H1 (cell line): ENCODE measurements around the gene MRM2.

Experiments
- CHD2 ChIP-seq: IDR thresholded peaks from 2 replicates; pipeline ENCODE4 v1.6.1; 2012; ENCODE audit warnings: low read length, improper control_type of control experiment
- CREB1 ChIP-seq: IDR thresholded peaks from 2 replicates; pipeline ENCODE4 v1.6.1; 2012; ENCODE audit warnings: inconsistent platforms
- EZH2 ChIP-seq: fragments of 200-600 bp; sonication (generic); IDR thresholded peaks from 2 replicates; pipeline ENCODE4 v1.7.1; 2012; ENCODE audit warnings: low read depth, mild to moderate bottlenecking, moderate library complexity, low read length, inconsistent platforms; ENCODE audit not compliant: severe bottlenecking
- JUND ChIP-seq: IDR thresholded peaks from 2 replicates; pipeline ENCODE4 v1.6.1; 2011; ENCODE audit warnings: mild to moderate bottlenecking, improper control_type of control experiment, low read length
- POLR2A ChIP-seq, 2 experiments: IDR thresholded peaks; 1 replicate in 1 of 2; 2 replicates in 1 of 2; pipeline ENCODE4 v1.6.1; 2011; ENCODE audit warnings: low read depth in 2 of 2, low read length in 2 of 2, mild to moderate bottlenecking in 2 of 2; ENCODE audit errors: control extremely low read depth in 1 of 2
- RAD21 ChIP-seq, 2 experiments: IDR thresholded peaks in 1 of 2; conservative IDR thresholded peaks in 1 of 2; 2 replicates each; pipeline ENCODE4 v1.6.1; 2011; ENCODE audit warnings: low read depth in 2 of 2, low read length in 2 of 2, improper control_type of control experiment in 1 of 2, inconsistent platforms in 1 of 2, mild to moderate bottlenecking in 1 of 2, moderate library complexity in 1 of 2
- RFX5 ChIP-seq: IDR thresholded peaks from 2 replicates; pipeline ENCODE4 v1.6.1; 2011; ENCODE audit warnings: low read depth, low read length, improper control_type of control experiment, borderline replicate concordance
- TBP ChIP-seq: IDR thresholded peaks from 2 replicates; pipeline ENCODE4 v1.6.1; 2011; ENCODE audit warnings: low read depth, low read length, improper control_type of control experiment
- YY1 ChIP-seq: IDR thresholded peaks from 2 replicates; pipeline ENCODE4 v1.6.1; 2011; ENCODE audit warnings: low read depth, mild to moderate bottlenecking, low read length
- ZNF274 ChIP-seq: IDR thresholded peaks from 2 replicates; pipeline ENCODE4 v1.7.0; 2012; ENCODE audit warnings: low read length, borderline replicate concordance; ENCODE audit errors: extremely low read depth
- TF ChIP-seq, protein P1 (sequence below), 3 experiments: IDR thresholded peaks; 1 replicate in 2 of 3; 2 replicates in 1 of 3; pipeline versions ENCODE4 v1.5.1 to v1.6.1; 2011; ENCODE audit warnings: low read length in 3 of 3, mild to moderate bottlenecking in 3 of 3, inconsistent platforms in 2 of 3, low read depth in 1 of 3, moderate library complexity in 1 of 3; ENCODE audit not compliant: insufficient read depth in 1 of 3; ENCODE audit errors: control extremely low read depth in 1 of 3
- TF ChIP-seq, protein P2 (sequence below): IDR thresholded peaks from 2 replicates; pipeline ENCODE4 v1.6.1; 2011; ENCODE audit warnings: low read length, improper control_type of control experiment
- TF ChIP-seq, protein P3 (sequence below): IDR thresholded peaks from 2 replicates; pipeline ENCODE4 v1.6.1; 2012; ENCODE audit warnings: inconsistent platforms

DNA sequence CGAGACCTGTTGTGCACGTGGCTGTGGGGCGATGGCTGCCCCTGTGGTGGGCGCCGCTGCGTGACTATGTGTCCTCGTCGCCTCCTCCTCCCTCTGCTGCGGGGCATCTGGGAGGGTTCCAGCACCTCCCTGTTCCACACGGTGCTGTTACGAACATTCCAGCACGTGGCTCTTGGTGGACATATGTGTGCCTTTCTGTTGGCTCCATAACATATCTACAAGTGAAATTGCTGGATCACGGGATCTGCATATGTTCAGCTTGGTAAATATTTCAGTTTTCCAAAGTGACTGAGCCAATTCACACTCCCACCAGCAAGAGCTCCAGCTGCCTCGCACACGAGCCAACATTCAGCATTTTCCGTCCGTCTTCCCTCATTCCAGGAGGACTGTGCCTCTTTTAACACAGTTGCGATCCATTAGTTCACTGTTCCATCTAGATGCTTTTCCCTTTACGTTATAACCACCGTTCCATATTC is 47.1 kb upstream of the MRM2 start:
- TF ChIP-seq CREB1 (no peak), POLR2A (IDR thresholded peaks at IDR 0.05; ENCODE audit: control extremely low read depth in 1 of 2, low read depth in 2 of 2, low read length in 2 of 2) (no peak), YY1 (no peak), RAD21 (IDR thresholded peaks at IDR 0.05 in 1 of 2, conservative IDR thresholded peaks at IDR 0.05 in 1 of 2; ENCODE audit: low read depth in 2 of 2, low read length in 2 of 2) (no peak), CHD2 (no peak), EZH2 (no peak), TBP (no peak), JUND (no peak), ZNF274 (no peak), RFX5 (no peak)
- TF ChIP-seq, protein P1, sequence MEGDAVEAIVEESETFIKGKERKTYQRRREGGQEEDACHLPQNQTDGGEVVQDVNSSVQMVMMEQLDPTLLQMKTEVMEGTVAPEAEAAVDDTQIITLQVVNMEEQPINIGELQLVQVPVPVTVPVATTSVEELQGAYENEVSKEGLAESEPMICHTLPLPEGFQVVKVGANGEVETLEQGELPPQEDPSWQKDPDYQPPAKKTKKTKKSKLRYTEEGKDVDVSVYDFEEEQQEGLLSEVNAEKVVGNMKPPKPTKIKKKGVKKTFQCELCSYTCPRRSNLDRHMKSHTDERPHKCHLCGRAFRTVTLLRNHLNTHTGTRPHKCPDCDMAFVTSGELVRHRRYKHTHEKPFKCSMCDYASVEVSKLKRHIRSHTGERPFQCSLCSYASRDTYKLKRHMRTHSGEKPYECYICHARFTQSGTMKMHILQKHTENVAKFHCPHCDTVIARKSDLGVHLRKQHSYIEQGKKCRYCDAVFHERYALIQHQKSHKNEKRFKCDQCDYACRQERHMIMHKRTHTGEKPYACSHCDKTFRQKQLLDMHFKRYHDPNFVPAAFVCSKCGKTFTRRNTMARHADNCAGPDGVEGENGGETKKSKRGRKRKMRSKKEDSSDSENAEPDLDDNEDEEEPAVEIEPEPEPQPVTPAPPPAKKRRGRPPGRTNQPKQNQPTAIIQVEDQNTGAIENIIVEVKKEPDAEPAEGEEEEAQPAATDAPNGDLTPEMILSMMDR (IDR thresholded peaks at IDR 0.05; ENCODE audit: control extremely low read depth in 1 of 3, insufficient read depth in 1 of 3, low read depth in 1 of 3, low read length in 3 of 3), result no peak
- TF ChIP-seq, protein P2, sequence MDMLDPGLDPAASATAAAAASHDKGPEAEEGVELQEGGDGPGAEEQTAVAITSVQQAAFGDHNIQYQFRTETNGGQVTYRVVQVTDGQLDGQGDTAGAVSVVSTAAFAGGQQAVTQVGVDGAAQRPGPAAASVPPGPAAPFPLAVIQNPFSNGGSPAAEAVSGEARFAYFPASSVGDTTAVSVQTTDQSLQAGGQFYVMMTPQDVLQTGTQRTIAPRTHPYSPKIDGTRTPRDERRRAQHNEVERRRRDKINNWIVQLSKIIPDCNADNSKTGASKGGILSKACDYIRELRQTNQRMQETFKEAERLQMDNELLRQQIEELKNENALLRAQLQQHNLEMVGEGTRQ, result no peak
- TF ChIP-seq, protein P3, sequence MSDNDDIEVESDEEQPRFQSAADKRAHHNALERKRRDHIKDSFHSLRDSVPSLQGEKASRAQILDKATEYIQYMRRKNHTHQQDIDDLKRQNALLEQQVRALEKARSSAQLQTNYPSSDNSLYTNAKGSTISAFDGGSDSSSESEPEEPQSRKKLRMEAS, result no peak
